ENCODE measurements around the gene TREX2.

TREX2 gene

DNA sequence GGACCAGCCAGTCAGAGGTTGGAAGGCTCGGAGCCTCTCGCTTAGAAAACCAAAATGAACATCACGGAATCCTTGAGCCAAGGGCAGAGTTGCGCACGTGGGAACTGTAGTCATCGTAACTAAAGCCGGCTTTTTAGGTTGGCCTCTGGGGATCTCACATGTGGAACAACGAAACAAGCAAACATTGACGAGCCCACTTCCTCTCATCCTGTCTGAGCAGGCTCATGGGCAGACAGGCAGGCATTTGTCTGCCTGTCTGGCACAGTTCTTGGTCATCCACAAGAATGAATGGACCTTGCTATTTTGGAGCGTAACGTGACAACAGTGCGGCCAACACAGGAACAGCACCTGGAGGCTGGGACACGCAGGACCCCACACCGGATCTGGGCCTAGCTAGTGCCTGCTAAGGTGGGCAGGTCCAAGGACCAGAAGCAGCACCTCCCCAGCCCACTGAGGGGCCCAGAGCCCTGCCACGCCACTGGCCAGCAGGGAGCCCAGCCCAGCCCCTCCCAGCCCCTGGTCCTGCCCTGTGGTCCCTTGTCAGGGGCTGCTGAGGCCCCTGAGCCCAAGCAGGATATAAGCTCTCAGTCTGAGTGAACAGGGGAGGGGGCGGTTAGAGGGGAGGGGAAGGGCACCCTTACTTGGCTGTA lies 9.2 kb upstream of the TREX2 start:
- no peak for DNase-seq

DNA sequence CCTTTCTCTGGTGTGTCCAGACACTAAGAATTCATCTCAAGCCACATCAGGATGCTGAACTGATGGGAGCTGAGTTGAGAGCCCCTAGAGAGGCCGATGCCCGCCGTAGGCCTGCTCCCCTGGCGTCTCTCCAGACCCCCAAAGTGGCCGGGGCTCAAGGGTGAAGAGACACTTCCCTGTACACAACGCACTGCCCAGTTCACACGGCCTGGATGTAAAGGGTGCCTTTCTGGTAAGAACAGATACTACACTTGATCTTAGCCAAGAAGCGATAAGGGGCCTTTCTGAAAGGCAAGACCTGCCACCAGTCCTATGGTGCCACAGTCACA lies 5.1 kb upstream of the TREX2 start:
- DNase-seq = no peak

GRCh38 chrX:153450114-153450948 lies 4.5 kb upstream of the TREX2 start:
- DNase-seq = no peak

GRCh38 chrX:153449368-153450113 lies 3.7 kb upstream of the TREX2 start:
- DNase-seq = no peak

DNA sequence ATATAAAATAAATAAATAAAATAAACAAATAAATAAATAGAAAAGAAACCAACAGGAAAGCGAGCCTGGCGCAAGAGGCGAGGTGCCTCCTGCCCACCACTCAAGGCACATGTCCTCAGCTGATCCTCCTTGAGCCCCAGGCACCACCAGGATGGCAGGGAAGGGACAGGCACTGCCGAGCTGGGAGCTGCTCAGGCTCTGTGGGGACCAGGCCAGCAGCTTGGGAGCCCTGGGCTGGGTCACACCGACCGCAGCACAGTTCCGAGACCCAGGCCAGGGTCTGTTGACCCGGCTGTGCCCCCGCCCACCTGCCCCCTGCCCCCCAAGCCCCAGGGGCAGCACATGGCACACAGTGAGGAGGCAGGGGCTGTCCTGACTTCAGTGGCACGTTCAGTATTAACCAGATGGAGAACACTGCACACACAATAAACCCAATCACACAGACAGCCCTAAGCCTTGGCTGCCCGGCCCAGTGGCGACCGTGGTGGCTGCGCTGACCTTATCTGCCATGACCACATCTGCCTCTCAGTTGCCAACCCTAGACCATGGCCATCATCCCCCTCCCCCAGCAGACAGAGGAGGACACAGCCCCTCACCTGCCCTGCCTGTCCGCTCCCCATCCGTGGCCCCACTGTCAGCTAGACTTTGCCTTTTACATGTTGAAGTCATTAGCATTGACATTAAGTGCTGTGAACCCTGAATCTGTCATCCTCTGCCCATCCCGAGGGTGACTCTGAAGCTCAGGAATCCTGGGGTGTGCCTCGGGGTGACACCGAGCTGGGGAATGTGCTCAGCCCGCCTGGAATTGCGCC lies 2.9 kb upstream of the TREX2 start:
- DNase-seq = no peak

DNA sequence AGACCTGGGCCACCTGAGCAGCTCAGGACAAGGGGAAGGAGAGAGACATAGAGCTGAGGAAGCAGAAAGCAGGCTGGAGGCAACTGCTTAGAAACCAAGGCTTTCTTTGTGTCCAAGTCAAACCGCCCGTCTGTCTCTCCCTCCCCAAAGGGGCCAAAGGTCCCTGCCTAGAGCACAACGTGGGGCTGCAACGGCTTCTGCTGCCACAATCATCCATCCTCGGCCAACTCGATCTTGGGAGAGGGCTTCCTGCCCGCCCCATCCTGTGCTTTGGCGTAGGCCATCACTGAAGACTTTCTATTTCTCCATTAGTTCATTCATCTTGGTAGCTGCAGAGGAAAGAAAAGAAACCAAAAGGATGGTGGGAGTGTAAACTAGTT lies 1.7 kb upstream of the TREX2 start:
- no peak for DNase-seq

DNA sequence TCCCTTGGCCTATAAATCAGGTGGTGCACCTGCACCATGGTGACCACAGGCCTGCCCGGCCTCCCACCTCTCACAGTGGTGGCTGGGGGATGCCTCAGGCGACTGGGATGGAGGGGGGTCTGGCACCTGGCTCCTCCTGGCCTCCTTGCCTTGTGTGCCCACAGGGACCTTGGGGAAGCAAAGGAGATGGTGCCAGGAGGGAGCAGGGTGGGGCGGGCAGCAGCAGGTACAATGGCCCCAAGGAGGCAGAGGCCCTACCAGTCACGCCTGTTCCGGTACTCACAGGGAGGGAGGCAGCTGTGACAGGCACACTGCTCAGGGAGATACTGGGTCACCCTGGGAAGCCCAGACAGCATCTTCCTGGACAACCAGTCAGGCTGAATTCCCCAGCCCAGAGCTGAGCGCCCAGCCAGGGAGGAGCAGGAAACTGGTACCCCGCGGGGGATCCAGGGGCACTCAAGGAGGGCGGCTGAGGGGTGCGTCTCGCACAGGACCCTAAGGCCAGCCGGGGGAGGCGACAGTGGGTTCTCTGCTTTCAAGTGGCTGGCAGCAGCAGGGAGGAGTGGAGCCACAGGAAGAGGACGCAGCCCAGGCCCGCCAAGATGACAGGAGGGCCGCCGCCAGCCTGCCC lies 1.2 kb upstream of the TREX2 start:
- no peak for DNase-seq

DNA sequence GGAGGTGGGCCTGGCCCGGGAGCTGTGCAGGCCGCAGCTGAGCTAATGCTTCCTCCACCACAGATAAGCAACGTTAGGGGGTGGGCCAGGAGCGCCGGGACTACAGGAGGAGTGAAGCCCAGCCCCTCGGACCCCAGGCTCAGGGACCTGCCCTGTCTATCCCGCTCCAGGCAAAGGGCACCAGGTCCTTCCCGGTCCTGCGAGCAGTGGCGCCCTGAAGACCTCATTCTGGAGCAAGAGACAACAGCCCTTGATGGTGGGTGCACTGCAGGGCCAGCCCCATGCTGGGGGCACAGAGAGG lies 730 bp upstream of the TREX2 start:
- no peak for DNase-seq

DNA sequence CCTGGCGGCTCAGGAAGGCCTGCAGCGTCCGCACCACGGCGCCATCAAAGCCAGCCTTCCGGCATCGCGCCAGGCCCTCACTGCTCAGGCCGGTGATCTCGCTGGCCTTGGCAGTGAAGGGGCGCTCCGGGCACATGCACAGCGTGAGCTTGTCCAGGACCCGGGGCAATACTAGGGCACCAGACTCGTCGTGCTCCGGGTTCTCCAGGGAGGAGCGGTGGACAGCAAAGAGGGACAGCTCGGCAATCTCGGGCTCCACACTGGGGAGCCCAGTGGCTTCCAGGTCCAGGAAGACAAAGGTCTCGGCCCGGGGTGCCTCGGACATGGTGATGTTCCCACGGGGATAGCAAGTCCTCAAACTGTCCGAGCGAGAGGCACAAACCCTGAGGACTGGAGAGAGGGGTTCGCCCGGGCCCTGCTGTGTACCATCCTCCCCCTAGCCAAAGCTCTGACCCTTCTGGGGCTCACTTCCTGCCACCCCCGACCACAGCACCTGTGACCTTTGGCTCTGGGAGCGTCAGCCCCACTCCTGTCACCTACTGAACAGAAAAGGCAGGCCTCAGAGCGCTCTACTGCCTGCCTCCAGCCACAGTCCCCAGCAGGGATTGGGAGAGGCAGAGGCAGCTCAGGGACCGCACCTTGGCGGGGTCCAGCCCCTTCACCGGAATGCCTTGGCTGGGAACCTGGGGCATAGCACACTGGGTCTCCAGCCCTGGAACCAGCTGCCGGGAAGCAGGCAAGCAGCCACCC lies 575 bp downstream of the TREX2 start:
- DNase-seq = no peak

DNA sequence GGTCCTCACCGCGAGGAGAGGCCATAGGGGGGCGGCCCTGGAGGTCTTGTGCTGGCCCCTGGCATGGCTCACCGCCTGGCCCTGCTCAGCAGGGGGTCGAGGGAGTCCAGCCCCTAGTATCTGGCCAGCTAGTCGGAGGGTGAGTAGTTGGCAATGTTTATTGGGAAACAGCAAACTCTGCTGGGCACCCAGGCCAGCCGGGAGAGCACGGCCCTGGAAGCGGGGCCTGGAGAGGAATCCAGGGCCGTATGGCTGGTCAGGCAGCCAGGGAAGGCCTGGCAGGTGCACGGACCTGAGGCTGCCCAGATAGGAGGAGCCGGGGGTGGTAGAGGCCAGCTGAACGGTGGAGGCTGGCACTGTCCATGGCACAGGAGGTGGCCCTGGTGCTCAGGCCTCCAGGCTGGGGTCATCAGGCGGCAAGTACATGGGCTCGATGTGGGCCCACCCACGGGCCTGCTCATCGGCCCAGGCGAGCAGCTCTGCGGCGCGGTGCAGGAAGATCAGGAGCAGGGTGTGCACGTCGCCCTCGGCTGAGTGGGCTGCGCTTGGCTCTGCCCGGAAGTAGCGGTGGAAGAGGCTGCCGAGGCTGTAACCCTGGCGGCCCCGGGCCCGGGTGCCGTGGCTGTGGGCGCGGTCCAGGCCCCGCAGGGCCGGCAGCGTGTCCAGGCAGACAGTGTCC lies 1.4 kb downstream of the TREX2 start:
- no peak for DNase-seq

GRCh38 chrX:153443476-153444332 lies 2.2 kb downstream of the TREX2 start:
- no peak for DNase-seq

DNA sequence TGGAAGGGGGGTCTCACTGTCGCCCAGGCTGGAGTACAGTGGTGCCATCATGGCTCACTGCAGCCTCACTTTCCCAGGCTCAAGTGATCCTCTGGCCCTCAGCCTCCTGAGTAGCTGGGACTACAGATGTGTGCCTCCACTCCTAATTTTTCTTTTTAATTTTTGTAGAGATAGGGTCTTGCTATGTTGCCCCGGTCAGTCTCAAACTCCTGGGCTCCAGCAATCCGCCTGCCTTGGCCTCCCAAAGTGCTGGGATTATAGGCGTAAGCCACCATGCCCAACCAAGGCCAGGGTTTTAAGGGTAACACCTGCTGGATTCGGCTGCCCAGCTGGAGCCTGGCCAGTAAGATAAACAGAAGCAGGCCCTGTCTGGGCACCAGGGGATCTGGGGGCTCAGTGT lies 3.4 kb downstream of the TREX2 start:
- DNase-seq = no peak

- DNase-seq = no peak
These were observed 3.9 kb downstream of the TREX2 start for GRCh38 chrX:153441981-153442380.

DNA sequence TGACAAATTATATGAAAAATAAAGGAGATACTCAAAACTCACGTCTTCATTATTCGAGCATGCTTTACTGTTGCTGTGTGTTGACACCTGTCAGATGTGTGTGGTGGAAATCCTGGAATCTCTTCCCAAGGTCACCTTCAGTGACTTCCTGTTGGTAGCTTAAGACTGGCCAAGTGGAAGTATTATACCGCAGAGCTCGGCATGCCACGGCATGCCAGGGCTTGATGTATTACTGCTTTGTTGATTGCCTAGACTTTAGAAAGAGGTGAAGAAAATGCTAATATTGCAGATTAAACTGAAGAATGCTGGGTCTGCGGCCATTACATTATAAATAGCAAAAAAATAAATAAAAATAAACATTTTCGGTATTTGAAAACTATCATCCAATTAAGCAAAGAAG lies 4.6 kb downstream of the TREX2 start:
- no peak for DNase-seq

DNA sequence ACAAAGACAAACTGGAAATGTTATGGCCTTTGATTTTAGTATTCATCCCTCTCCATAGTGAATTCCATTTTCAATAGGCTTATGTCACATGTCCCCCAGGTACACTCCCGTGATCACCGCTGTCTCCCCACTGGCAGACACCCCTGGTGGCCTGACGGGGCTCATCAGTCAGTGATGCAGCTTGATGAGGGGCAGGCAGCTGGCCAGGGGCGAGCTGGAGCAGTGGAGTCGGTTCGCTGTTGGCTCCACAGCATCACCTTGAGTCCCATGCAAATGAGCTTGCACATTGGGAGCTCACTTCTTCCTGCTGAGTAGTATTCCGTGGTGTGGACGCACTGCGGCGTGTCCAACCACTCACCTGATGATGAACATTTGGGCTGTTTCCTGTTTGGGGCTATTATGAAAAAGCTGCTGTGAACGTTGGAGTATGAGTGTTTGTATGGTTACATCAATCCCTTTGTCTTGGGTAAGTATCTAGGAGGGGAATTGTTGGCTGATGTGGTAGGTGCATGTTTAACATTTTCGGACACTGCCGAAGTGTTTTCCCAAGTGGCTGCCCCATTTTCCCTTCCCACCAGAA lies 5.2 kb downstream of the TREX2 start:
- DNase-seq = no peak

GRCh38 chrX:153439977-153440376 lies 5.9 kb downstream of the TREX2 start:
- DNase-seq = no peak

DNA sequence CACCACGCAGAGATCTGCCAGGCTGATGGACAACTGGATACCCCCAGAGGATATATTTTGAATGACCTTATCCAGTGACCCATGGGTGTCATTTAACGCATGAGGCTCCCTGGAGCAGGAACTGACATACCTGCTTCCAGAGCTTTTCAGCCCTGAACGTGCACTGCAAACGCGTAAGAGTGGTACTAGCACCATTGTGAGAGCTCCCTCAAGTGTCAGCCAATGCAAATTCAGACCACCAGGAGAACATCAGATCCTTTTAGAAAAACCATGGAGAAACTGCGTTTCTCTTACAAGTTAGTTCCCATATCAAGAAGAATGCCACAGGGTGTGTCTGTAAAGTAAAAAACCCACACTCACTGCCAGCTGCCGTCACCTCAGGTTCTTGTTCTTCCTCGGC lies 7.3 kb downstream of the TREX2 start:
- no peak for DNase-seq

DNA sequence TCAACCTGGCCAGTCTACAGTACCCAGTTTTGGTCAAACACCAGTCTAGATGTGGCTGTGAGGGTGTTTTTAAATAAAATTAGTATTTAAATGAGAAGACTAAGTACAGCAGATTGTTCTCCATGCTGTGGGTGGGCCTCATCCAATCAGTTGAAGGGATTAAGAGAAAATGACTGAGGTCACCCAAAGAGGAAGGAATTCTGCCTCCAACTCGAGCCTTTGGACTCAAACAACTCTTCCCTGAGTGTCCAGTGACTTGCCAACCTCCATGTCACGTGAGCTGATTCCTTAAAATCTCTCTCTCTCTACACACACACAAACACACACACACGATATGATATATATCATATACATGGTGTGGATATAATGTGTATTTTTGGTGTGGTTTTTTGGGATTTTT lies 10.0 kb downstream of the TREX2 start:
- no peak for DNase-seq

DNA sequence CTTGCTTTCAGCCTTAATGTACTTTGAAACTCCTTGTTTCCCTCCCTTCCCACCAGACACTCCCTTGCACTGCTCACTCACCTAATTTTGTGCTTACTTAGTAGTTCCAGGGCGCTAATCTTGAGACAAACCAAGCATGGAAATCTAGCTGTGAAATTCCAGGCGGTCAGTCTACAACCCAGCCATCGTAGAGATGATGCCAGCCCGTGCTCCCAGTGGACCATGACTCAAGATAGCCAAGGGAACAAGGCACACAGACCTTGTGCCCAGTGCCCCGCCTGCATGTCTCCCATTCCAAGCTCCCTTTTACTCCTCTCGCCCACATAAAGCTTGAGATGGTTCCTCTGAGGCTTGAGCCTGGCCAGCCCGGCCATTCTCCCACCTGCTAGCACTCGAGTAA lies 11.1 kb downstream of the TREX2 start:
- DNase-seq = no peak

GRCh38 chrX:153433781-153434285 lies 12.0 kb downstream of the TREX2 start:
- DNase-seq = no peak
